ENCODE measurements around the gene CTSO. TPM values are rescaled to one million over a fixed set of nuclear protein-coding genes. Genes with fewer than 3 reads are reported as not detected.

Gene CTSO
- total RNA-seq, 1 experiment from 2014 or later, result 5.0 TPM

DNA sequence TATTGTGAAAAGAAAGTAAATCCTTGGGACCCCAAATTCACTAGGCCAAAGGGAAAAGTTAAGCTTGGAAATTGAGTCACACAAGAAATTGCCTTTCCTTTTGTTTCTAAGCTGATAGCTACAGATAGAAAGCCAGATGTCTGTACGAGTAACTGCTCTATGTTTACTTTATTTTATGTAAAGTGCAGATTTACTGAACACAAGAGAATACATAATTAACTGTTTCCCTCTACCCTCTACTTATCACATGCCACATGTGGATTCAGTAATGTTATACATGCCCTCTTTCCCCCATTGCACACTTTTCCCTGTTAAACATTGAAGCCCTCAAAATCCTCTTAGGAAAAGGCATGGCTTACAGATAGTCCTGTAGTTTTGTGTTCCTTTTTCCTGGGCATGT, 66.6 kb downstream of the CTSO start:
- ChIA-PET CTCF (no interaction called here), POLR2A (ENCODE audit: unreplicated experiment) (no interaction called here)
- Histone ChIP-seq H3K27me3 (ENCODE audit: insufficient read depth, low read depth) (no peaks in the 10 kb centered on the region), H2AFZ (no peak overlapping the region), H3K27ac (no peak overlapping the region), H3K4me3 (no peak overlapping the region), H3K9me2 (ENCODE audit: insufficient read depth) (no peaks in the 10 kb centered on the region), H4K20me1 (ENCODE audit: insufficient read depth) (no peaks in the 10 kb centered on the region), H3K9me3 (ENCODE audit: insufficient read depth, low read depth) (no peaks in the 10 kb centered on the region), H3K4me1 (replicated peaks; ENCODE audit: insufficient read depth) (no peaks in the 10 kb centered on the region), H3K79me2 (ENCODE audit: low read depth) (no peaks in the 10 kb centered on the region), H3F3A (ENCODE audit: insufficient read depth, low read depth) (no peaks in the 10 kb centered on the region), H3K36me3 (ENCODE audit: low read depth) (no peaks in the 10 kb centered on the region), H3K4me2 (no peak overlapping the region)
- intact Hi-C loops (cut with micrococcal nuclease; ENCODE audit: unreplicated experiment), result no loop called here
- no peak for DNase-seq
- BruUV-seq (replicated peaks), result no TSS peak
- TF ChIP-seq EZH2 (IDR thresholded peaks at IDR 0.05; ENCODE audit: low read depth), result no peak
- TF ChIP-seq, protein P1, sequence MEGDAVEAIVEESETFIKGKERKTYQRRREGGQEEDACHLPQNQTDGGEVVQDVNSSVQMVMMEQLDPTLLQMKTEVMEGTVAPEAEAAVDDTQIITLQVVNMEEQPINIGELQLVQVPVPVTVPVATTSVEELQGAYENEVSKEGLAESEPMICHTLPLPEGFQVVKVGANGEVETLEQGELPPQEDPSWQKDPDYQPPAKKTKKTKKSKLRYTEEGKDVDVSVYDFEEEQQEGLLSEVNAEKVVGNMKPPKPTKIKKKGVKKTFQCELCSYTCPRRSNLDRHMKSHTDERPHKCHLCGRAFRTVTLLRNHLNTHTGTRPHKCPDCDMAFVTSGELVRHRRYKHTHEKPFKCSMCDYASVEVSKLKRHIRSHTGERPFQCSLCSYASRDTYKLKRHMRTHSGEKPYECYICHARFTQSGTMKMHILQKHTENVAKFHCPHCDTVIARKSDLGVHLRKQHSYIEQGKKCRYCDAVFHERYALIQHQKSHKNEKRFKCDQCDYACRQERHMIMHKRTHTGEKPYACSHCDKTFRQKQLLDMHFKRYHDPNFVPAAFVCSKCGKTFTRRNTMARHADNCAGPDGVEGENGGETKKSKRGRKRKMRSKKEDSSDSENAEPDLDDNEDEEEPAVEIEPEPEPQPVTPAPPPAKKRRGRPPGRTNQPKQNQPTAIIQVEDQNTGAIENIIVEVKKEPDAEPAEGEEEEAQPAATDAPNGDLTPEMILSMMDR (conservative IDR thresholded peaks at IDR 0.05), result no peak

DNA sequence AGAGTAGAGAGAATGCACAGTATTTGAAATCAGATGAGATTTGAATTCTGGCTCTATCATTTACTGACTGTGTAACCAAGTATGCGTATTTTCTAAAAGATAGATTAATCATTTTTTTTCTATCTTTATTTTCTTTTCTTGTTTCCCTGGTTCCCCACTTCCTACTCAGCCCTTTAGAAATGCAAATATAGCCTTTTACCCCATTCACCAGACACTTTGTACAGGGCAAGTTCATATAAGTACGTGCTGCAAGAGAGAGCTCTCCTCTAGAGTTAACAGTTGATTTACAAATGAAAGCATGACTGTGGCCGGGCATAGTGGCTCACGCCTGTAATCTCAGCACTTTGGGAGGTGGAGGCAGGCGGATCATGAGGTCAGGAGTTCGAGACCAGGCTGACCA, 68.0 kb downstream of the CTSO start:
- H3K9me3 ChIP-seq (ENCODE audit: insufficient read depth, low read depth), result no peaks in the 10 kb centered on the region
- no TSS peak for BruUV-seq (replicated peaks)
- ChIA-PET CTCF (no interaction called here), POLR2A (ENCODE audit: unreplicated experiment) (no interaction called here)
- TF ChIP-seq EZH2 (IDR thresholded peaks at IDR 0.05; ENCODE audit: low read depth), result no peak
- TF ChIP-seq, protein P1 (conservative IDR thresholded peaks at IDR 0.05), result no peak
- H3K27me3 ChIP-seq (ENCODE audit: insufficient read depth, low read depth), result no peaks in the 10 kb centered on the region
- no peak overlapping the region for H2AFZ ChIP-seq
- H3K27ac ChIP-seq, result no peak overlapping the region
- H3F3A ChIP-seq (ENCODE audit: insufficient read depth, low read depth), result no peaks in the 10 kb centered on the region
- H3K9me2 ChIP-seq (ENCODE audit: insufficient read depth), result no peaks in the 10 kb centered on the region
- H3K4me2 ChIP-seq, result no peak overlapping the region
- DNase-seq, result no peak
- intact Hi-C loops (cut with micrococcal nuclease; ENCODE audit: unreplicated experiment), result no loop called here
- no peaks in the 10 kb centered on the region for H3K79me2 ChIP-seq (ENCODE audit: low read depth)
- H3K4me1 ChIP-seq (replicated peaks; ENCODE audit: insufficient read depth), result no peaks in the 10 kb centered on the region
- H3K4me3 ChIP-seq, result no peak overlapping the region
- no peaks in the 10 kb centered on the region for H3K36me3 ChIP-seq (ENCODE audit: low read depth)
- H4K20me1 ChIP-seq (ENCODE audit: insufficient read depth), result no peaks in the 10 kb centered on the region

DNA sequence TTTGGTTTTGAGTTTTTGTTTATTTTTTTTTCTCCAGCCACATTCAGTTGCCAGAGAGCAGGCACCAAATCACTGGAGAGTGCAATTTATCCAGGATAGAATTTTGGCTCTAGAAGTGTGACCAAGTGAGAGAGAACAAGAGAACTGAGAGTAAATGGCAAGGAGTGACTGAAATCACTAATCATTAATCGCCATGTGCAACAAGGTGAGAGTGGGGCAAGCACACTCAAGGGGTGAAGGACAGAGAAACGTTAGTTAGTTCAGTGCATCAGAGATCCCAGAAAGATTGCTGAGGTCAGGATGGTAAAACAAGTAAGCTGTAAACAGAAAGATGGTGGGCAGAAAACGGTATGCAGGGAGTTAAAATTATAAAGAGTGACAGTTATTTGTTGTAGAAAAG, 69.8 kb downstream of the CTSO start:
- Histone ChIP-seq H3K4me1 (replicated peaks; ENCODE audit: insufficient read depth) (no peaks in the 10 kb centered on the region), H3K9me2 (ENCODE audit: insufficient read depth) (no peaks in the 10 kb centered on the region), H3K4me3 (no peak overlapping the region), H2AFZ (no peak overlapping the region), H3F3A (ENCODE audit: insufficient read depth, low read depth) (no peaks in the 10 kb centered on the region), H4K20me1 (ENCODE audit: insufficient read depth) (no peaks in the 10 kb centered on the region), H3K27ac (no peak overlapping the region), H3K79me2 (ENCODE audit: low read depth) (no peaks in the 10 kb centered on the region), H3K4me2 (no peak overlapping the region), H3K36me3 (ENCODE audit: low read depth) (no peaks in the 10 kb centered on the region), H3K9me3 (ENCODE audit: insufficient read depth, low read depth) (no peaks in the 10 kb centered on the region), H3K27me3 (ENCODE audit: insufficient read depth, low read depth) (no peaks in the 10 kb centered on the region)
- ChIA-PET CTCF (no interaction called here), POLR2A (ENCODE audit: unreplicated experiment) (no interaction called here)
- intact Hi-C loops (cut with micrococcal nuclease; ENCODE audit: unreplicated experiment), result no loop called here
- no peak for DNase-seq
- no TSS peak for BruUV-seq (replicated peaks)
- TF ChIP-seq, protein P1 (conservative IDR thresholded peaks at IDR 0.05), result no peak
- no peak for TF ChIP-seq EZH2 (IDR thresholded peaks at IDR 0.05; ENCODE audit: low read depth)

All from PC-9 (cell line).